ENCODE data around the gene NR6A1.

GRCh38 chr9:124487260-124488182, 283.6 kb downstream of the NR6A1 start:
- TF ChIP-seq, protein P1, sequence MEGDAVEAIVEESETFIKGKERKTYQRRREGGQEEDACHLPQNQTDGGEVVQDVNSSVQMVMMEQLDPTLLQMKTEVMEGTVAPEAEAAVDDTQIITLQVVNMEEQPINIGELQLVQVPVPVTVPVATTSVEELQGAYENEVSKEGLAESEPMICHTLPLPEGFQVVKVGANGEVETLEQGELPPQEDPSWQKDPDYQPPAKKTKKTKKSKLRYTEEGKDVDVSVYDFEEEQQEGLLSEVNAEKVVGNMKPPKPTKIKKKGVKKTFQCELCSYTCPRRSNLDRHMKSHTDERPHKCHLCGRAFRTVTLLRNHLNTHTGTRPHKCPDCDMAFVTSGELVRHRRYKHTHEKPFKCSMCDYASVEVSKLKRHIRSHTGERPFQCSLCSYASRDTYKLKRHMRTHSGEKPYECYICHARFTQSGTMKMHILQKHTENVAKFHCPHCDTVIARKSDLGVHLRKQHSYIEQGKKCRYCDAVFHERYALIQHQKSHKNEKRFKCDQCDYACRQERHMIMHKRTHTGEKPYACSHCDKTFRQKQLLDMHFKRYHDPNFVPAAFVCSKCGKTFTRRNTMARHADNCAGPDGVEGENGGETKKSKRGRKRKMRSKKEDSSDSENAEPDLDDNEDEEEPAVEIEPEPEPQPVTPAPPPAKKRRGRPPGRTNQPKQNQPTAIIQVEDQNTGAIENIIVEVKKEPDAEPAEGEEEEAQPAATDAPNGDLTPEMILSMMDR (IDR thresholded peaks at IDR 0.05) = no peak
- no peak for TF ChIP-seq POLR2AphosphoS5 (IDR thresholded peaks at IDR 0.05)

All from esophagus muscularis mucosa (tissue), 3 donors.